ENCODE results near the gene PDZD2.

The PDZD2 gene

DNA sequence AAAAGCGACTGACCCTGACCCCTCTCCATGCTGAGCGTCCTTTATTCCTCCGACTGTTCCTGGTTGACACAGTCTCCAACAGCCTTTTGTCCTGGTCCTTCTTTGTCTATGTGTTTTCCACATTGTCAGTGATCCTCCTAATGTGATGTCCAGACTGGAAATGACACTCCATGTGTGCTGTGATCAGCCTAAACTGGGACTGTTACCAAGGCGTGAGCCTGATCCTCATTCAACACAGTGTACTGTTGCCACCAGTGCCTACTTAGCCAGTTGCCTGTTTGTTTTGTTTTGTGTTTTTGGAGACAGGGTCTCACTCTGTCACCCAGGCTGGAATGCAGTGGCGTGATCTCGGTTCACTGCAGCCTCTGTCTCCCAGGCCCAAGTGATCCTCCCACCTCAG lies 343.1 kb downstream of the PDZD2 start:
- TF ChIP-seq, protein P1, sequence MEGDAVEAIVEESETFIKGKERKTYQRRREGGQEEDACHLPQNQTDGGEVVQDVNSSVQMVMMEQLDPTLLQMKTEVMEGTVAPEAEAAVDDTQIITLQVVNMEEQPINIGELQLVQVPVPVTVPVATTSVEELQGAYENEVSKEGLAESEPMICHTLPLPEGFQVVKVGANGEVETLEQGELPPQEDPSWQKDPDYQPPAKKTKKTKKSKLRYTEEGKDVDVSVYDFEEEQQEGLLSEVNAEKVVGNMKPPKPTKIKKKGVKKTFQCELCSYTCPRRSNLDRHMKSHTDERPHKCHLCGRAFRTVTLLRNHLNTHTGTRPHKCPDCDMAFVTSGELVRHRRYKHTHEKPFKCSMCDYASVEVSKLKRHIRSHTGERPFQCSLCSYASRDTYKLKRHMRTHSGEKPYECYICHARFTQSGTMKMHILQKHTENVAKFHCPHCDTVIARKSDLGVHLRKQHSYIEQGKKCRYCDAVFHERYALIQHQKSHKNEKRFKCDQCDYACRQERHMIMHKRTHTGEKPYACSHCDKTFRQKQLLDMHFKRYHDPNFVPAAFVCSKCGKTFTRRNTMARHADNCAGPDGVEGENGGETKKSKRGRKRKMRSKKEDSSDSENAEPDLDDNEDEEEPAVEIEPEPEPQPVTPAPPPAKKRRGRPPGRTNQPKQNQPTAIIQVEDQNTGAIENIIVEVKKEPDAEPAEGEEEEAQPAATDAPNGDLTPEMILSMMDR (IDR thresholded peaks at IDR 0.05; ENCODE audit: low read depth, low read length), result no peak
- H3K4me3 ChIP-seq (ENCODE audit: low read depth, low read length), result no peak overlapping the region

GRCh38 chr5:31982621-31983020 lies 343.7 kb downstream of the PDZD2 start:
- TF ChIP-seq, protein P1 (IDR thresholded peaks at IDR 0.05; ENCODE audit: low read depth, low read length), result no peak
- H3K4me3 ChIP-seq (ENCODE audit: low read depth, low read length), result no peak overlapping the region

GRCh38 chr5:31983851-31984250 lies 344.9 kb downstream of the PDZD2 start:
- TF ChIP-seq, protein P1 (IDR thresholded peaks at IDR 0.05; ENCODE audit: low read depth, low read length), result no peak
- no peak overlapping the region for H3K4me3 ChIP-seq (ENCODE audit: low read depth, low read length)

- TF ChIP-seq, protein P1 (IDR thresholded peaks at IDR 0.05; ENCODE audit: low read depth, low read length), result no peak
Observed at GRCh38 chr5:31984691-31985090, 345.8 kb downstream of the PDZD2 start.

DNA sequence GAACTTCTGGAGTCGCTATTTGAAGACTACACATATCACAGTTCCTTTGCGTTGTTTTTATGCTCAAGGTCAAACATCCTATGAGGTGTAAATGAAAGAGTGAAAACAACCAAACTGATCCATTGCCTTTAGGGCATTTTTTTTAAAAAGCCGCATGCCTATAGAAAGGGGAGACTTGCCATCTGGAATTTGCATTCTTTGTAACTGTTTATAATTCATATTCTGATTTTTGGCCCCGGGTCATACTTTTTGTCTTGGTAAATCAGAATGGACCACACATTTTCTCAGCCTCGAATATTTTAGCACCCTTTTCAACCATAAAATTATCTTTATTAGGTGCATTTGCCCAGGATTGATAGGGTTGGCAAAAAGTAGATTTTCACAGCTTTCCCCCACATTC lies 347.2 kb downstream of the PDZD2 start:
- TF ChIP-seq, protein P1 (IDR thresholded peaks at IDR 0.05; ENCODE audit: low read depth, low read length), result no peak
- no peak overlapping the region for H3K4me3 ChIP-seq (ENCODE audit: low read depth, low read length)

More at GRCh38 chr5:31984691-31985090, 345.8 kb downstream of the PDZD2 start:
- no peak overlapping the region for H3K4me3 ChIP-seq (ENCODE audit: low read depth, low read length)

DNA sequence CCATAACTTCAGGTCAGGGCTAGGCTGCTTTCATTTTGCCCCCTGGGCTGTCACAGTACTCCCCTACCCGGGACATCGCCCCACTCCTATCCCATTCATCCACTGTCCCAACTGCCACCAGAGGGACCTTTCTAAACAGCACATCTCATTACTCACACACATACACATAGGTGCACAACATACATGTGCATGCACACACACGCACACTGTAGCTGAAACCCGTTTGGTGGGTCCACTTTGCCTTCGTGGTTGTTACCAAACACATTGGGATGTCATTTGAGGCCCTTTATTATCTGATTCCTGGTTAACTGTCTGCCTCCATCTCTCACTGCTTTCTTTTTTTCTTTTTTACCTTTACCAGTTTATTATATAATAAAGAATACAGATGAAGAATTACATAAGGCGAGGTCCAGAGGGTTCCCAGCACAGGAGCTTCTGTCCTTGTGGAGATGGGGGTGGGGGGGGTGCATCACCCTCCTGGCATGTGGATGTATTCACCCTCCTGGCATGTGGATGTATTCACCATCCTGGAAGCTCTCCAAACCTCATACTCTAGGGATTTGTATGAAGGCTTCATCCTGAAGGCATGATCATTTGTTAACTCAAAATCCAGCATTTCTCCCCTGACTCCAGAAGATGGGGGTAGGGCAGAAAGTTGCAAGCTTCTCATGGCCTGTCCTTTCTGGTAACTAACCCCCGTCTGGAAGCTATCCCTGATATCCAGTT lies 349.2 kb downstream of the PDZD2 start:
- TF ChIP-seq, protein P1 (IDR thresholded peaks at IDR 0.05; ENCODE audit: low read depth, low read length), result no peak

DNA sequence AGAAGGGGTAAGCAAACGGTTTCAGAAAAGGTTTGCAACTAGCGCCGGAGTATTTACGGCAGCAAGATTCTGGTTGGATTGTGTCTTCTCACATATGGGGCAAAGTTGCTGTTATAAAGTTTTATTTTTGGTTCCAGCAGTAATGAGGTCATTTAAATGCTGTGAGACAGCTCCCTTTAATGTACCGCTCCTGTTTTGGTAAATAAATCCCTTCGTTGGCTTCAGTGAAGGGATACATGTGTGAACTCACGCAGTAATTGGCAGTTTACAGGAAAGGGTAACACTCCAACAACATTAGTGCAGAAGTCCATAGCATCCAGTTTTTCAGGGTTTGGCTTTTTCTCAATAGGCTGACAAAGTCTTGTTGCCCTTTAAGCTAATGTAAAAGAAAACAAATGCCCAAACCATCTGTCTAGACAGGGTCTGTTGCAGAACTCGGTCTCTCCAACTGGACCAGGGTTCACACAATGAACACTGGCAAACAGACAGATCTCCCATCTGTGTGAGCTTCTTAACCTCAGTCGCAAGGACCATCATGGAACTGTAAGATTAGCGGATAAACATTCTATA lies 351.2 kb downstream of the PDZD2 start:
- TF ChIP-seq, protein P1 (IDR thresholded peaks at IDR 0.05; ENCODE audit: low read depth, low read length), result no peak
- H3K4me3 ChIP-seq (ENCODE audit: low read depth, low read length), result no peak overlapping the region

More for the DNA sequence above, 349.2 kb downstream of the PDZD2 start:
- no peak overlapping the region for H3K4me3 ChIP-seq (ENCODE audit: low read depth, low read length)

Data from WI38 (cell line).